Cardiac muscle cell (in vitro differentiated cells and primary cell): ENCODE data around the gene MAPRE3. TPM values are rescaled to one million over a fixed set of nuclear protein-coding genes. Genes with fewer than 3 reads are reported as not detected.

ENCODE experiments used
- DNase-seq, 2 donors: peaks; one replicate each; pipeline versions ENCODE4 v3.0.0 to v3.0.0-alpha.2; 2010 to 2017; ENCODE audit warnings: low read depth in 1 of 2, low spot score in 1 of 2
- H3K27ac ChIP-seq: fragments of 200-600 bp; sonication (generic); 2 replicates; pipeline ENCODE4 v1.5.1; 2016
- H3K27me3 ChIP-seq: fragments of 200-600 bp; sonication (generic); 2 replicates; pipeline ENCODE4 v1.6.0; 2016; ENCODE audit warnings: control low read depth
- H3K36me3 ChIP-seq: fragments of 200-600 bp; sonication (generic); 2 replicates; pipeline ENCODE4 v1.5.1; 2016; ENCODE audit warnings: control low read depth
- H3K4me1 ChIP-seq: fragments of 200-600 bp; sonication (generic); 2 replicates; pipeline ENCODE4 v1.8.1; 2017; ENCODE audit warnings: low read depth, mild to moderate bottlenecking, mixed run types
- H3K4me3 ChIP-seq: fragments of 200-600 bp; sonication (generic); 2 replicates; pipeline ENCODE4 v1.5.1; 2016; ENCODE audit warnings: mild to moderate bottlenecking
- H3K9me3 ChIP-seq: fragments of 200-600 bp; sonication (generic); 2 replicates; pipeline ENCODE4 v1.5.1; 2017; ENCODE audit warnings: low read depth, mild to moderate bottlenecking, control low read depth
- CTCF ChIP-seq: IDR thresholded peaks from 2 replicates; pipeline ENCODE4 v1.5.1; 2012; ENCODE audit warnings: low read depth, mild to moderate bottlenecking, low read length
- polyA plus RNA-seq: library from polyadenylated mRNA; unstranded; fragments of >200 nt; fragmentation: Nextera tagmentation; extraction: Ambion mirVana; gene quantifications from 2 replicates; pipeline ENCODE4 v1.2.1, GENCODE V29; 2016
- total RNA-seq: library from RNA; depleted of rRNA; stranded (reverse); fragments of >200 nt; gene quantifications from 2 replicates; pipeline ENCODE4 v1.2.3, GENCODE V29; 2016

Gene MAPRE3
- total and polyA plus RNA-seq, 2 experiments from 2014 or later: 143 to 212 TPM

DNA sequence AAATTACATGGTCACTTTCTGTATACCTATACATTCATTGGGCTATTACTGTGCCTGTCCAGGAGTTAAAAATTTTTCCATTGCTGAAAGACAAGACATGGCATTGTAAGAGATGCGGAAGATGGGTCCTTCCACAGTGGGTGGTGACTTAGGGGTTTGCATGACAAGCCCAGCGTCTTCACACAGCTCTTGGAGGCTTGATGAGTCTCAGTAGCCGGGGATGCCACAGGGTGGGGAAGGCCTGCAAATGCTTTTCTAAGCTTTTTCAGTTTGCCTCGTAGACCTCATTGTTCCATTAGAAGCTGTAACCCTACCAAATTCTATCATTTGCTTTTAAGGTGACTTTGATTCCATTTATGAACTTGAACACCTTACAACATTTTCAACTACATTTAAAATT is 18.1 kb upstream of the MAPRE3 start:
- H3K36me3 ChIP-seq: no peaks in the 10 kb centered on the region
- no peaks in the 10 kb centered on the region for H3K9me3 ChIP-seq
- no peak overlapping the region for H3K27ac ChIP-seq
- no peak for DNase-seq
- no peak for TF ChIP-seq CTCF
- H3K27me3 ChIP-seq: peaks cover 17% of the 10 kb centered on the region
- H3K4me1 ChIP-seq: peaks cover 8% of the 10 kb centered on the region
- H3K4me3 ChIP-seq: no peak overlapping the region

GRCh38 chr2:26954135-26954534 is 16.3 kb upstream of the MAPRE3 start:
- H3K9me3 ChIP-seq: no peaks in the 10 kb centered on the region
- no peaks in the 10 kb centered on the region for H3K4me1 ChIP-seq
- no peaks in the 10 kb centered on the region for H3K36me3 ChIP-seq
- no peak for DNase-seq
- peaks cover 19% of the 10 kb centered on the region for H3K27me3 ChIP-seq
- no peak for TF ChIP-seq CTCF
- H3K27ac ChIP-seq: no peak overlapping the region
- no peak overlapping the region for H3K4me3 ChIP-seq

GRCh38 chr2:26957041-26957440 is 13.4 kb upstream of the MAPRE3 start:
- no peaks in the 10 kb centered on the region for H3K36me3 ChIP-seq
- peaks cover 35% of the 10 kb centered on the region for H3K27me3 ChIP-seq
- no peaks in the 10 kb centered on the region for H3K4me1 ChIP-seq
- DNase-seq: no peak
- TF ChIP-seq CTCF: no peak
- no peak overlapping the region for H3K4me3 ChIP-seq
- no peaks in the 10 kb centered on the region for H3K9me3 ChIP-seq
- H3K27ac ChIP-seq: no peak overlapping the region

DNA sequence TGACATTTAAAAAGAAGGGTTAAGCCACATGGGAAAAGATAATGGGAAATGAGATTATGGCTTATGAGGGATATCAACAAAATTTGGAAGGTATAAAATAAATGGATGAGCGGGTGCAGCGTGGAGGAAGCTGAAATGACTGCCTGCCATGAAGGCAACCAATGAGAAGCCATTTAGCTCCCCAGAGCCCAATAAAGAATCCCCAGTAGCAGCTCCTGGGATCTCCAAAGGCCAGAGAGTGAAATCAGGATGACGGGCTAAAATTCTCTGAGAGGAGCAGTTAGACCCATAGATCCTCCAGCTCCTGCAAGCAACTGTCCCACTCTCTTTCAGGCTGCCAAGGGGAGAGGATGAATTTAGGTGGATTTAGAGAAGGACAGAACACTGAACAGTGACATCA is 12.9 kb upstream of the MAPRE3 start:
- DNase-seq: no peak
- Histone ChIP-seq H3K27me3 (peaks cover 35% of the 10 kb centered on the region), H3K27ac (no peak overlapping the region), H3K4me1 (no peaks in the 10 kb centered on the region), H3K9me3 (no peaks in the 10 kb centered on the region), H3K36me3 (no peaks in the 10 kb centered on the region), H3K4me3 (no peak overlapping the region)
- no peak for TF ChIP-seq CTCF

- H3K36me3 ChIP-seq: no peaks in the 10 kb centered on the region
- H3K27ac ChIP-seq: no peak overlapping the region
- H3K4me1 ChIP-seq: no peaks in the 10 kb centered on the region
- DNase-seq: no peak
- H3K9me3 ChIP-seq: no peaks in the 10 kb centered on the region
- peaks cover 35% of the 10 kb centered on the region for H3K27me3 ChIP-seq
- H3K4me3 ChIP-seq: no peak overlapping the region
- TF ChIP-seq CTCF: no peak
These were observed 11.1 kb upstream of the MAPRE3 start for GRCh38 chr2:26959331-26959730.
